GM21619 (cell line): ENCODE results near the gene INTS1.

Experiments
- ATAC-seq: cut with Tn5 transposase; IDR thresholded peaks from one replicate; pipeline ENCODE4 v1.9.1; 2021; ENCODE audit not compliant: unreplicated experiment

The INTS1 gene

GRCh38 chr7:1466524-1467271 lies 37.5 kb downstream of the INTS1 start:
- no peak for ATAC-seq

- ATAC-seq = no peak
These were observed 39.5 kb downstream of the INTS1 start for GRCh38 chr7:1464694-1465093.

- ATAC-seq = no peak
These were observed 40.4 kb downstream of the INTS1 start for GRCh38 chr7:1463676-1464223.

GRCh38 chr7:1461646-1462375 lies 42.4 kb downstream of the INTS1 start:
- ATAC-seq = no peak

- no peak for ATAC-seq
These were observed 43.2 kb downstream of the INTS1 start for GRCh38 chr7:1460821-1461645.

GRCh38 chr7:1459920-1460820 lies 44.0 kb downstream of the INTS1 start:
- ATAC-seq = no peak

- ATAC-seq = peak; percentile 96
These were observed 44.7 kb downstream of the INTS1 start for GRCh38 chr7:1459512-1459892.

GRCh38 chr7:1458683-1459511 lies 45.3 kb downstream of the INTS1 start, which contains the start of gene MICALL2:
Gene MICALL2, minus strand, starts transcription at chr7:1459470. Its CDS starts 144 bp downstream, at chr7:1459326.
- peak; percentile 6 for ATAC-seq

GRCh38 chr7:1457949-1458682 lies 46.1 kb downstream of the INTS1 start:
- no peak for ATAC-seq

- no peak for ATAC-seq
These were observed 46.9 kb downstream of the INTS1 start for GRCh38 chr7:1457059-1457948.

GRCh38 chr7:1455955-1456354 lies 48.2 kb downstream of the INTS1 start:
- ATAC-seq = no peak

GRCh38 chr7:1455241-1455939 lies 48.8 kb downstream of the INTS1 start:
- no peak for ATAC-seq

- no peak for ATAC-seq
These were observed 49.6 kb downstream of the INTS1 start for GRCh38 chr7:1454542-1454941.

GRCh38 chr7:1452205-1452604 lies 52.0 kb downstream of the INTS1 start:
- ATAC-seq = no peak

GRCh38 chr7:1450987-1451386 lies 53.2 kb downstream of the INTS1 start:
- ATAC-seq = no peak

GRCh38 chr7:1450431-1450830 lies 53.8 kb downstream of the INTS1 start:
- ATAC-seq = no peak

GRCh38 chr7:1449951-1450350 lies 54.2 kb downstream of the INTS1 start:
- no peak for ATAC-seq
